Tibial nerve (tissue), 4 donors: ENCODE results near the gene PMAIP1. TPM values are rescaled to one million over a fixed set of nuclear protein-coding genes. Genes with fewer than 3 reads are reported as not detected.

ENCODE experiments used
- DNase-seq, 2 donors: peaks; one replicate each; pipeline ENCODE4 v3.0.0-alpha.2; 2019; ENCODE audit warnings: low spot score in 2 of 2
- H3K27ac ChIP-seq, 4 donors: fragments of 200-600 bp; sonication (generic) in 3 of 4; one replicate each; pipeline ENCODE4 v1.5.1; 2017 to 2019; ENCODE audit warnings: mild to moderate bottlenecking in 1 of 4
- H3K27me3 ChIP-seq, 2 donors: fragments of 200-600 bp; sonication (generic) in 1 of 2; one replicate each; pipeline versions ENCODE4 v1.5.1 to v1.6.0; 2017 to 2019
- H3K36me3 ChIP-seq, 3 donors: fragments of 200-600 bp; sonication (generic); one replicate each; pipeline ENCODE4 v1.5.1; 2018 to 2019
- H3K4me1 ChIP-seq, 4 donors: fragments of 200-600 bp; sonication (generic) in 3 of 4; one replicate each; pipeline ENCODE4 v1.5.1; 2017 to 2019
- H3K4me3 ChIP-seq, 4 donors: fragments of 200-600 bp; sonication (generic) in 3 of 4; one replicate each; pipeline ENCODE4 v1.5.1; 2017 to 2019; ENCODE audit warnings: mild to moderate bottlenecking in 1 of 4, moderate library complexity in 1 of 4
- H3K9me3 ChIP-seq, 4 donors: fragments of 200-600 bp; sonication (generic) in 3 of 4; one replicate each; pipeline ENCODE4 v1.5.1; 2017 to 2019
- CTCF ChIP-seq, 5 experiments: fragments of 200-600 bp in 3 of 5; fragments of 450-650 bp in 2 of 5; sonication (generic) in 3 of 5; IDR thresholded peaks; one replicate each; pipeline ENCODE4 v1.5.1; 2016 to 2019; ENCODE audit warnings: antibody characterized with exemption in 5 of 5, mild to moderate bottlenecking in 3 of 5, moderate library complexity in 2 of 5
- EP300 ChIP-seq, 2 donors: sonication (generic); formaldehyde crosslinking; IDR thresholded peaks; one replicate each; pipeline ENCODE4 v1.6.1; 2017; ENCODE audit warnings: antibody characterized with exemption in 2 of 2, mild to moderate bottlenecking in 1 of 2
- POLR2A ChIP-seq, 2 donors: fragments of 450-650 bp; IDR thresholded peaks; one replicate each; pipeline ENCODE4 v1.6.1; 2017; ENCODE audit warnings: antibody characterized with exemption in 2 of 2, mild to moderate bottlenecking in 2 of 2, moderate library complexity in 2 of 2
- WGBS, 2 donors: methylation state at CpG; one replicate each; pipeline ENCODE4 v1.1.5; 2018; 5-methylcytosine and 5-hydroxymethylcytosine counted together
- total RNA-seq, 4 donors: library from RNA; depleted of rRNA; stranded (reverse); fragments of >200 nt; gene quantifications; one replicate each; pipeline ENCODE4 v1.1.0, GENCODE V29; 2016

Gene PMAIP1
- total RNA-seq, 4 donors from 2014 or later: 0.22 to 0.98 TPM; not detected in 2

GRCh38 chr18:59932401-59932800, 32.6 kb downstream of the PMAIP1 start:
- Histone ChIP-seq H3K4me3 (no peak overlapping the region), H3K36me3 (no peaks in the 10 kb centered on the region)

GRCh38 chr18:59938676-59939075, 38.9 kb downstream of the PMAIP1 start:
- 81 to 87% methylated on average over 4 of the region's 4 CpGs for WGBS, 2 donors
- no peak overlapping the region for H3K4me3 ChIP-seq
- H3K4me1 ChIP-seq: no peaks in the 10 kb centered on the region
- no peaks in the 10 kb centered on the region for H3K36me3 ChIP-seq
- H3K27me3 ChIP-seq: no peaks in the 10 kb centered on the region
- H3K27ac ChIP-seq: no peak overlapping the region
- DNase-seq: no peak
- TF ChIP-seq CTCF (IDR thresholded peaks at IDR 0.05): no peak
- TF ChIP-seq POLR2A (IDR thresholded peaks at IDR 0.05): no peak
- no peak for TF ChIP-seq EP300 (IDR thresholded peaks at IDR 0.05)
- H3K9me3 ChIP-seq: no peaks in the 10 kb centered on the region

More at GRCh38 chr18:59932401-59932800, 32.6 kb downstream of the PMAIP1 start:
- Histone ChIP-seq H3K27me3 (no peaks in the 10 kb centered on the region), H3K4me1 (no peaks in the 10 kb centered on the region), H3K27ac (no peak overlapping the region), H3K9me3 (no peaks in the 10 kb centered on the region)
- no peak for DNase-seq
- 81 to 89% methylated on average over 11 of the region's 11 CpGs for WGBS, 2 donors
- TF ChIP-seq CTCF (IDR thresholded peaks at IDR 0.05) (no peak), EP300 (IDR thresholded peaks at IDR 0.05) (no peak), POLR2A (IDR thresholded peaks at IDR 0.05) (no peak)

GRCh38 chr18:59939127-59939526, 39.3 kb downstream of the PMAIP1 start:
- no peak overlapping the region for H3K27ac ChIP-seq
- no peaks in the 10 kb centered on the region for H3K4me1 ChIP-seq

GRCh38 chr18:59940068-59940467, 40.3 kb downstream of the PMAIP1 start:
- Histone ChIP-seq H3K27ac (no peak overlapping the region), H3K4me1 (no peaks in the 10 kb centered on the region), H3K27me3 (no peaks in the 10 kb centered on the region), H3K4me3 (no peak overlapping the region), H3K36me3 (no peaks in the 10 kb centered on the region), H3K9me3 (no peaks in the 10 kb centered on the region)
- WGBS, 2 donors: 45 to 52% methylated on average over 2 of the region's 2 CpGs
- TF ChIP-seq POLR2A (IDR thresholded peaks at IDR 0.05) (no peak), CTCF (IDR thresholded peaks at IDR 0.05) (no peak), EP300 (IDR thresholded peaks at IDR 0.05) (no peak)
- no peak for DNase-seq

More at GRCh38 chr18:59939127-59939526, 39.3 kb downstream of the PMAIP1 start:
- Histone ChIP-seq H3K36me3 (no peaks in the 10 kb centered on the region), H3K9me3 (no peaks in the 10 kb centered on the region), H3K4me3 (no peak overlapping the region), H3K27me3 (no peaks in the 10 kb centered on the region)
- TF ChIP-seq CTCF (IDR thresholded peaks at IDR 0.05): no peak
- TF ChIP-seq POLR2A (IDR thresholded peaks at IDR 0.05): no peak
- TF ChIP-seq EP300 (IDR thresholded peaks at IDR 0.05): no peak
- no peak for DNase-seq

GRCh38 chr18:59941331-59941730, 41.5 kb downstream of the PMAIP1 start:
- no peak for DNase-seq
- Histone ChIP-seq H3K4me3 (no peak overlapping the region), H3K27ac (no peak overlapping the region), H3K4me1 (no peaks in the 10 kb centered on the region), H3K36me3 (no peaks in the 10 kb centered on the region), H3K27me3 (no peaks in the 10 kb centered on the region), H3K9me3 (no peaks in the 10 kb centered on the region)
- TF ChIP-seq POLR2A (IDR thresholded peaks at IDR 0.05): no peak
- no peak for TF ChIP-seq CTCF (IDR thresholded peaks at IDR 0.05)
- no peak for TF ChIP-seq EP300 (IDR thresholded peaks at IDR 0.05)
- 67 to 76% methylated on average over 4 of the region's 4 CpGs for WGBS, 2 donors
